Activated CD8-positive, alpha-beta memory T cell treated with anti-CD3 and anti-CD28 coated beads, Interleukin-2, amount 50 U/mL, for 1 hour (primary cell): ENCODE results near the gene VPS45.

Source experiments
- DNase-seq: peaks from one replicate; pipeline ENCODE4 v3.0.0-alpha.2; 2020; ENCODE audit errors: extremely low read depth

Gene VPS45

DNA sequence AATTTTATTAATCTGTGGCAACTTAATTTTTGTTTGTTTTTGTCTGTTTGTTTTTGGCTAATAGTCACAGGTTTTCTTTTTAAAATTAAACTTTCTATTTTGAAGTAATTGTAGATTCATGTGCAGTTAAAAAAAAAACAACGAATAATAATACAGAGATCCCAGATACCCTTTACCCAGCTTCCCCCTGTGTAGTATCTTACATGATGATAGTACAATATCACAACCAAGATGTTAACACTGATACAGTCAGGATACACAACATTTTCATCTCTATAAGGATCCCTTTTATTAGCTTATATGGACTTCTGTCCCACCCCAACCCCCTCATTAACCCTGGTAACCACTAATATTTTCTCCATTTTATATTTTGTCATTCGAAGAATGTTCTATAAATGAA is 5.9 kb downstream of the VPS45 start:
- DNase-seq = no peak

DNA sequence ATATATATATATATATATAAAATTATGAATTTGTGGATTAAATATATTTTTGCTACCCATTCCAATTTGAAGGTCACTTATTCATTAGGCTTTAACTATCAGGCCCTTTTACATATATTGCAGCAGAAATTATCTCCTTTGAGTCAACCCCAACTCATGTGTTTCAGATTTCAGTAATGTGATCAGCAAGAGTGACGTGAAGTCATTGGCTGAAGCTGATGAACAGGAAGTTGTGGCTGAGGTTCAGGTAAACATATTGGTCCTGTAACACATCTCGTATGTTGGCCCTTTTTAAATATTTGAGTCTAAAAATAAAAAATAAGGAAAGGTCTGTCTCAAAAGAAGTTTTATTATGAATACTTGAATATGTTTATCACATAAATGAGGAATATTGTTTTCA is 8.5 kb downstream of the VPS45 start:
- DNase-seq = no peak

DNA sequence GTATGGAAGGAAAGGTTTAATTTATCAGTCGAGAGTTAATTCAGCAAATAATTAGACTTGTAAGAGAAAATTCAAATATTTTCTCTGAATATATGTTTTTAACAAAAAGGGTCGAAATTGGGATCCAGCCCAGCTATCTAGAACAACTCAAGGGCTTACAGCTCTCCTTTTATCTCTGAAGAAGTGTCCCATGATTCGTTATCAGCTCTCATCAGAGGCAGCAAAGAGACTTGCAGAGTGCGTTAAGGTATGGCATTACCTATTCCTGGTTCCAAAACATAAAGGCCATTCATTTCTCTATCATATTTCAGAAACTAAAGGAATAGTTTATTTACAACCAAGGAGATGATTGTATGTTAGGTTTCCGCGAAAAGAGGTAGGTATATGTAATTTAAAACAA is 9.4 kb downstream of the VPS45 start:
- DNase-seq = no peak

DNA sequence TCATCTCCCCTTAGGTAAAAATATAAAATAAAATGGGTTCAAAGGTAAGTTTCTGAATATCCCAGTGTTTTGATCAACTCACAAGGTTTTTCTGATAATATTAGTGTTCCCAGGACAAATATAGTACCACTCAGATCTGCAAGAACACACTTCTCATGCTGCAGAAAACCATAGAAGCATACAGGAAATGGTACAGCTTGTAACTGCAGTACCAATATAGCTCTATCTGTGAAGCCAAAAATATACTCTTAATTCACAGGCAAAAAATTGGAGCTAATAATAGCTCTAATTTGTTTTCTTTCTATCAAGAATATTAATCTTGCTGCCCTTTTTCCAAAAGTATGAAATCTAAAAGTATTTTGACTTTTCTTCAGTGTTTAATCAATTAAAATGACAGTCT is 13.2 kb downstream of the VPS45 start:
- DNase-seq = no peak

DNA sequence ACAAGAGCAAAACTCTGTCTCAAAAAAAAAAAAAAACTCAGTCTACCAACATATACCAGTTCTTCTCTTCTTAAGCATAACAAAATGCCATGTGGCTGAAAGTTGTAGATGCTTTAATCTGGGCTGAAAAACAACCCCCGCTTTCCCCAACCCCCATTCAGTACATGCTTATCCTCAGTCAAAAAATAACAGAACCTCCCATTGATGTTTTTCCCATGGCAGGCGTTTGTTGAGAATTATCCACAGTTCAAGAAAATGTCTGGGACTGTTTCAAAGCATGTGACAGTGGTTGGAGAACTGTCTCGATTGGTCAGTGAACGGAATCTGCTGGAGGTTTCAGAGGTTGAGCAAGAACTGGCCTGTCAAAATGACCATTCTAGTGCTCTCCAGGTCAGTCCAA is 14.9 kb downstream of the VPS45 start:
- DNase-seq = no peak

DNA sequence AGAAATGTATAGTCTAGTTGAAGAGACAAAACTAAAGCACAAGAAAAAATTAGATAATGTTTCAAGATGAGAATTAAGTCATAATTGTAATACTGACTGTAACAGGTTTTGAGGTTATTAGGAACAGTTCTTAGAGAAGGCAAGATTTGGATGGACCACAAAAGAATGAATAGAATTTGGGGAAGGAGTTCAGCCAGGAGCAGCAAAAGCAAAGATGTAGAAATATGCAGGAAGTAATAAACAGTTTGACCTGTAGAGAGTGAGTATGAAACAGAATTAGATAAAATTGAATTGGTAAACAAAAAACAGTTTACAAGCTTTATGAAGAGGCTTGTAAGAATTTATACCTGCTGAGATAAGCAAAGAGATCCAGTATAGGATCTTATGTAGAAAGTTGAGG is 16.3 kb downstream of the VPS45 start:
- no peak for DNase-seq

DNA sequence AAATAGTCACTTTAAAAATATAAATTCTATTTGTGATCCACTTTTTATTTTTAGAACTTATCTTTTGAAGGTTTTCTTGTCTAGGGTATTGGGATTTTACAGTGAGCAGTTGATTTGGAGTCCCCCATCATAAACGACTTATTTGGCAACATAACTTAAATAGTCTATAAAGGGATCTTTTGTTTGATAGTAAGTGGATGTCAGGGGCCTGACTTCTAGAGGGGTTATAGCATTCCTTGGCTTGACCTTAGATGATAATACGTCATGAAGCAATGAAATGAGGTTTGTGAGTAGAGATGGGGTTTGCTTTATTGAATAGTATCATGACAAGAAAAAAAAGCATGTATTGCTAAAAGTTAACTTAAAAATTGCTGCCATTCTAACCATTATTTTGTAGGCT is 17.8 kb downstream of the VPS45 start:
- no peak for DNase-seq

DNA sequence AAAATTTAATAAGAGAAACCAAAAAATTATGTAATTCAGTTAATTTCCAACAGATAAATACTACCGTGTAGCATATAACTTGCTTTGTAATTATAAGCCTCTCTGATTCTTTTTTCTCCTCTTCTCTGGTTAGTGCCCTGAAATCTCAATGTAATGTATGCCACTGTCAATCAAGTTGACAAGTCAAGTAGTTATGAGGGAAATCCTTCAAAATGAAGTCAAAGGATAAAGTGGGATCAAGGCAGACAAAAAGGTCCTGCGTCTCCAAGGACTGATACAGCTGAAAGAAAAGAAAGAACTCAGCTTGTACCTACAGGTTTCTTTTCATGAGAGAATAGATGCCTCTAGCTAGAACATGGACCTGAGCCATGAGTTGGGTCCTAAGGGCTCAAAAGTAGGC is 19.8 kb downstream of the VPS45 start:
- DNase-seq = no peak

DNA sequence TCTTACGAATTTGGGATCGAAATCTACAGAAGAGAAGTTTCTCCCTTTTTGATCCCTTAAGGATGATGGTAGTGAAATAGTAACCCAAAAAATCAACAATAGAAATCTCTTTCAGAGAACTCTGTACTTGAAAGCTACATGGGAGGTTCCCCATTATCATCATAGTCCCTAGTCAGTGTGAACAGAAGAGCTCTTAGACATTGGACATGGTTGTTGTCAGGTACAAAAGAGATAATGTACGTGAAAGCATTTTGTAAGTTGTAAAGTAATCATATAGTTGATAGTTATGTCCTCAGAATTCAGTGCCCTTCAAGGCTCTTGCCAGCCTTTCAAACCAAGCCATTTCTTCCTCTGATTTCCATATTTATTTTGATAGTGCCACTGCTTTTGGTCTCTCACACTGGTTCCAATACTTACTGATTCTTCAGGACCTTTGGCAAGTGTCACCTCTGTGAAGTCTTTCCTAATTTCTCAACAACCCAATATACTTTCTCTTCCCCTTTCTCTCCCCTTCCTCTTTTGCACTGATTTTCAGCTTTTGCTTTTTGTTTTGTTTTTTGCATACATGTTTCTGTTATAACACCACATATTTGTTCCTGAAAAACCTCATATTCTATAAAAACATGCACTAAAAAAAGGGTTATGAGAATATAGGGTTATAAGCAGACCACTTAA is 22.4 kb downstream of the VPS45 start:
- DNase-seq = no peak

DNA sequence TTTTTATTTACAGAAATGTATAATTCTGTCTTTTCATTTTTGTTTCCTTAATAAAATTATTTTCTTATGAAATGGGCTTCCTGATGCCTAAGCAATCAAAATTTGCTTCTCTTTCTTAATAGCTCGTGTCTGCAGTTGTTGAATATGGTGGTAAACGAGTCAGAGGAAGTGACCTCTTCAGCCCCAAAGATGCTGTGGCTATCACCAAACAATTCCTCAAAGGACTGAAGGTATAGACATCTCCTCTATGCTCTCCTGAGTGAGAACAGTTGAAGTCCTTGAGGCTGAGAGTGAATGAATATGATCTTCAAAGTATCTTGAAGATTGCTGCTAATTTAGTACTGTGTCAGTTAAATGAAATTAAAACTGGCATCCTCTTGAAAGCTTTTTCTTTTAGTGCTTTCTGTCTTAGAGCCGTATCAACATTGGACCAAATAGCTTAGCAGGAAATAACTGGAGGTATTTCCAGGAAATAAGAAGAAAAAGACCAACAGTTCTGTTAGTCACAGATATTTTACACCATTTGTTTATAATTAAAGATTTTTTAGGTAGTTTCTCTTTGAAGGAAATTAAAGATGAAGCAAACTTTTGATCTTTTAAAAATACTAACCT is 24.7 kb downstream of the VPS45 start:
- DNase-seq = no peak

DNA sequence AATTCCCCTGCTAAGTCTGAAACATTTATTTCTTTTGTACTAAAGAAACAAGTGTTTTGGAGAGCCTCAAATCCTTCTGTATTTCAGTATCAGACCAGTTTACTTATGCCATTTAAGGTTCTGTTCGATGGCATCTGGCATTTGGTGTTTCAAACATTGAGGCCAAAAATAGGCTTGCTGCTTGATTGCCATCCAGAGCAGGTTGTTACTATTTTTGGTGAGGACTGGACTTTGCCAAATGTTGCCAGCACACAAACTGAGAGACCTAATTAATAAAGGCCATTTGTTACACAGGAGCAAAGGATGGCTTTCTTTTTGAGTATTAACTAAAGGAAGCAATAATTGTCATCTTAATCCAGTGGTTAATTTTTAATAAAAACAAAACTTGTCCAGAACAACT is 26.2 kb downstream of the VPS45 start:
- no peak for DNase-seq

DNA sequence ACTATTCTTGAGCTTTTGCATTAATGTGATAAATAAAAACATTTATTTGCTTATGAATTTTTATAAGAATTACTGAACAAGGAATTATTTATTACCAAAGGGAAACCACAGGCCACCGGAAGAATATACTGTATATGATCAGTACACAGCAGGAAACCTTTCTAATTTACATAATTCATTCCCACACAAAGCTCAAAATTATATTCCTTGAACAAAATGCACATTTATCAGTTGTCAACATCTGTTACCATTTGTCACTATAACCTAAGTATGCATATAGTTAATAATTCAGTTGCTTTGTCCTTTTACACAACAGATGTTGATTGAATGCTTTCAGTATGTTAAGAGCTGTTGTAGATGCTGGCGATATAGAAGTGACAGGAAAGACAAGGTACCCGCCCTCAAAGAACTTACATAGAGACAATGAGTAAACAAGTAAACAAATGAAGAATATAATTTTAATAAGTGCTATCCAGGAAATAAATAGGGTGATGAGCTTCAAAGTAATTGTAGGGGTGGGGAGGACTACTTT is 27.2 kb downstream of the VPS45 start:
- DNase-seq = no peak

DNA sequence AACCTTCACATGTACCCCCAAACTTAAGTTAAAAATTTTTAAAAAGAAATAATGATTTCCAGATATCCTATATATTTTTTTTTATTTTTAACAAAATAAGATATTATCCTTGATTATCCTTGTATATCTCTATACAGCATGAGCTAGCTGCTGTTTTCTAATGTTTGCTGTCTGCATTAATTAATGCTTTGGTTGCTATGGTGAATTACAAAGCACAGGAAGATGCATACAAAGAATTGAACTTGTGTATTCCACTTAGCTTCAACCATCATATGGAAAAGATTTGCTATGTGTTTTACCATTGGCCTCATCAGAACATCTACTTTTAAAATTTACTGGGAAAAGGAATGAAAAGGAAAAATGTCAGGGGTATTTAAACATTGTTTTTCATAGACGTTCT is 35.4 kb downstream of the VPS45 start:
- no peak for DNase-seq

DNA sequence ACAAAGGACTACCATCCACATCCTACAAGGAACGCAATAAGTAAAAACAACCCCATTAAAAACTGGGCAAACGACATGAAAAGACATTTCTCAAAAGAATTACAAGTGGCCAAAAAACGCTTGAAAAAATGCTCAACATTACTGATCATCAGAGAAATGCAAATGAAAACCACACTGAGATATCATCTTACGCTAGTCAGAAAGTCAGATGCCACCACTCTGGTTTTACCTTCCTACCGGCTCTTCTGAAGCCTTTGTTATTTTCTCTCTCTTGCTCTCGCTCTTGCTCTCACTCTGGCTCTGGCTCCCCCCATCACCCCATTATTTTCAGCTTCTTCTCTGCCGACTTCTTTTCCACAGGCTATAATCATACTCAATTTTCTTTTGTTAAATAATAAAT is 38.8 kb downstream of the VPS45 start:
- no peak for DNase-seq

DNA sequence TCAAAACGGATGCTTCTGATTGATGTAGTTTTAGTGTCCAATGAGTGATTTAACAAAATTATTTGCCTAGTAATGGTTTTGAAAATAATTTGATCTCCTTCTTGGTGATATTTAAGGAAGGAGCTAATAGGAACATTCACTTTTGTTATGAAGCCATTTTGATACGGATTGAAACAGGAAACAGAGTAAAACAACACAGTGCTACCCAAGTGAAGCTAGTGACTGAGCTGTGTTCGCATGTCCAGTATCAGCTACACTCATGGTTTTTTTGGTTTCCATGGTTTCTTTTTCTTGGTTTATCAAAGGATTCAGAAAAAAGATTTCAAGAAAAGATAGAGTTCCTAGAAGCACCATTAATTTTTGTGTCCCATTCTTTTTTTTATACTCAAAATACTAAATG is 42.0 kb downstream of the VPS45 start:
- DNase-seq = no peak

DNA sequence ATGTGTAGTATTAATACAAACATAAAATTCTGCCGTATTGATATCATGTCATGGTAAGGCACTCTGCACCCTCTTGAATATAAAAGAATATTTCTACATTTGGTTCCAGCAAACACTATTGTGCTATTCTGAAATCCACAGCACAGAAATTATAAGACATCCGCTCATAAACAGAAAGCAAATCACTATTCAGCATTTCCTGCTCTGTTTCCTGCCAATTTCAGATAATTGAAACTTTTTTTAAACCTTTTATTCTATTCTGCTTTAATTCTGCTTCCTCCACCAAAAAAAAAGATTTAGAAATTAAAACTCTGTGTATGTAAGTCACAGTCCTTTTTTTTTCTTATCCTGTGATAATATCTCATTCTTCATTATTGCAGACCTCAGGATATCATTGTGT is 42.5 kb downstream of the VPS45 start:
- DNase-seq = no peak

DNA sequence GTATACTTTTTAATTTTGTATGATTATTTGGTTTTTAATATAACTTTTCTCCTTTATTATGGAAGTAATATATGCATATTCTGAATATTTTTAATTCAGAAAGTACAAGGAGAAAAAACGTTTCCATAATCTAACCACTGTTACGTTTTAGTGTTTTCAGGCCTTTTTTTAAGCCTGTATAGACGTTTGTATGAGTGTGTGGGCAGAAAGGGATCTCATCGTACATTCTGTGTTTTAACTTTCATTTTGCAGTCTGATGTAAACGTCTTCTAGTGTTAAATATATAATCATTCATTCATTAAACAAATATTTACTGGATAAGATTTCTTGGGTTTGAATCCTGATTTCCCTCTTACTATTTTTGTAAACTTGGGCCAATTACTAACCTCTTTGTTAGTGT is 44.1 kb downstream of the VPS45 start:
- no peak for DNase-seq

DNA sequence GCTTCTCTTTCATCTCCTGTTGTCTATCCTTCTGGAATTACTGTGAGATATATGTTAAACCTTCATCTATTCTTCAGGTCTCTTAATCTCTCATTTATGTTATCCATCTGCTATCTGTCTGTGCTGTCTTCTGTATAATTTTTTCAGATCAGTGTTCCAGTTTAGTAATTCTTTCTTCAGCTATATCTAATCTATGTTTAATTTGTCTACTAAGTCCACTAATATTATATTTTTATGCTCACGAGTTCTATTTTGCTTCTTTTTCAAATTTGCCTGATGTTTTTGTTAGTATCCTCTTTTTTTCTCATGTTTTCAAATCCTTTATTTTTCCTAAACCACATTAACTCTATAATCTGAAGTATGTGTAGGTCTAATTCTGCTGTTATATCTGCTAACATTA is 47.5 kb downstream of the VPS45 start:
- DNase-seq = no peak

DNA sequence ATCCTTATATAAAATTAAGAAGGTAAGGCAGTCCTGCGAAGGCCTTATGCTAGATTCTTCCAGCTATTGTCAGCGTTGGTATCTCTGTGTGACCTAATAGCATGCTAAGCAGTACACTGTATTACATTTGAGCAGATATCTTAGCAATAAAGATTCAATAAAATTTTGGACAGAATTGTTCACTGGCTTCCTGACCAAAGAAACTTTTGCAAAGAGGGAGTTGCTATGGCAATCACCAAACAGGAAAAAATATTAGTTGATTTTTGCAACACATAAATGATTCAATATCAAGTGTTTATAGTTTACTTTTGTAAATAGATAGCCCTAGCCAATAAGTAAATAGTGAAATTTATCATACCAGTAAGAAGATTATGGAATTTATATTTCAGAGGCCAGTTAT is 51.1 kb downstream of the VPS45 start:
- DNase-seq = no peak

DNA sequence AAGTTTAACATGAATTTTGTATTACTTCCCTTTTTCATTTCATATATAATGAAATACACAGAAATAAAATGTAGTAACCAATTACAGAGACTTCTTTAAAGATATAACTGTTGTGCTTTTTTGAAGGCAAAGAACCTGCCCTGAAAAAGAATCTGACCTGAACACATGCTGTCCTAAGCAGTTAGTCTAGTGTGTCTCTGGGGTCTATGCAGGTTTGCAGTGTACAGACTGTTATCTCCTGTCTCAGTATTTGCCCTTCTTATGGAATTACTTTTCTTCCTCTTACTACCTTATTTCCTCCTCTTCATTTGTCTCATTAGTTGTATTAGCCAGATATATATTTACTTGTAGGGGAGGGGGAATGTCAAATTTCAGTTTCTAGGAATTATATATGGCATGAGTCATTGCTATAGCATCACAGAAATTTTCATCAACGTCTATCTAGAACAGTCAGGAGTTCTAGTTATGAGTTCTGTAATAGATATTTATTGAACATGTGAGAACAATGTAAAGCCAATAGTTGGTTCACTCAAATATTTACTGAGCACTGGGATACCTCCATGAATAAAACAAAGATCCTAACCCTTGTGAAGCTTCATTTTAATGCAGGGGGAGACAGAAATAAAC is 53.8 kb downstream of the VPS45 start:
- no peak for DNase-seq

DNA sequence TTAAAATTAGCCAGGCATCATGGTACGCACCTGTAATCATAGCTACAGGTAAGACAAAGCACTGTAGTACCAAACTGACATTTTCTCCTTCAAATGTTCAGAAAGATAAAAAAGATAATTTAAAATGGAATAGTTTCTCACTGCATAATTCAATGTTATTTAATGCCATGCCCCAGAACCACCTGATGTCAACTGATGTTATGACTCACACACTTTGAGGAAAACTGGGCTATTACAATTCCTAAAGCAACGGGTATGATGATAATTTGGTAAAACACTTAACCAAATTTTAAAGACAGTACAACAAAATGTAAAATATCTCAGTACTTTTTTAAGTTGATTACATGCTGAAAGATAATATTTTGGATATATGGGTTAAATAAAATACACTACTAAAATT is 59.2 kb downstream of the VPS45 start:
- DNase-seq = no peak

DNA sequence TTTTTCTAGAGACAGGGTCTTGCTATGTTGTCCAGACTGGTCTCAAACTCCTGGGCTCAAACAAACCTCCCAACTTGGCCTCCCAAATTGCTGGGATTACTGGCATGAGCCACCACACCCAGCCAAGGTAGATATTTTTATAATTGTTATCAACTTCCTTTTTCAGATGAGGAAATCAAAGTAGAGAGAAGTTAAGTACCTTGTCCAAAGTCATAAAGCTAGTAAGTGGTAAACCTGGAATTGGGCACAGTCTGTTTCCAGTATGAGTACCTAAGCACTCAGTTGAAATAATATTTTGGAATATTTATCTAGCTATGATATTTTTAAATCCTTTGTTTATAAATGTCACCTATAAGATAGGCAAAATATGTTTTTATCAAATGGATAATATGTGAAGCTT is 59.9 kb downstream of the VPS45 start:
- DNase-seq = no peak

DNA sequence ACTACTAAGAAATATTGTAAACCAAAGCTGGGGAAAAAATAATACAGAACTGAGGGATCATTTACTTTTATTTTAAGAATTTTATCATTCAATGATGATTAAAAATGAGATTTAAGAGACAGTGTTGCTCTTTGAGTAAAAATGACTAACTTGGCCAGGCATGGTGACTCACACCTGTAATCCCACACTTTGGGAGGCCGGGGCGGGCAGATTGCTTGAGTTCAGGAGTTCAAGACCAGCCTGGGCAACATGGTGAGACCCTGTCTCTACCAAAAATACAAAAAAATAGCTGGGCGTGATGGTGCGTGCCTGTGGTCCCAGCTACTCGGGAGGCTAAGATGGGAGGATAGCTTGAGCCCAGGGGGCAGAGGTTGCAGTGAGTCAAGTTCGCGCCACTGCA is 60.3 kb downstream of the VPS45 start:
- DNase-seq = no peak
